Measurements from ENCODE around the gene INSYN2A.

GRCh38 chr10:127186813-127187212 lies 9.6 kb downstream of the INSYN2A start:
- TF ChIP-seq CTCF (IDR thresholded peaks at IDR 0.05) (no peak), EP300 (IDR thresholded peaks at IDR 0.05) (no peak), POLR2AphosphoS5 (IDR thresholded peaks at IDR 0.05) (no peak), POLR2A (IDR thresholded peaks at IDR 0.05; ENCODE audit: low read depth) (no peak)
